A549 treated with Hydrocortisone at 1 μM for 4 hours (cell line): ENCODE results near the gene PTF1A. TPM values are rescaled to one million over a fixed set of nuclear protein-coding genes. Genes with fewer than 3 reads are reported as not detected.

Experiments used
- total RNA-seq: library from RNA; stranded (reverse); fragments of 200-300 nt; extraction: Qiagen RNA extraction; gene quantifications from 5 replicates; pipeline ENCODE4 v1.2.3, GENCODE V29; 2022

The PTF1A gene
- total RNA-seq = not detected in 5 replicates

GRCh38 chr10:23191764-23192711 lies at the start of gene PTF1A:
Gene PTF1A (plus strand): TSS chr10:23192312. CDS start chr10:23192531, 219 bp downstream.

Other genes with a start within 250 kb of the PTF1A start
- gene MSRB2, start 96.7 kb upstream of the PTF1A start, total RNA-seq = 7.7 to 18.6 TPM (median 16.1 TPM) in 5 replicates
- gene C10orf67, start 152.5 kb downstream of the PTF1A start, total RNA-seq = 0.03 to 0.09 TPM (median 0.07 TPM) in 3 of 5 replicates, not detected in the others
- gene OTUD1, start 246.8 kb downstream of the PTF1A start, total RNA-seq = 2.9 to 3.5 TPM (median 3.2 TPM) in 5 replicates